ENCODE results near the gene ZNF277.

DNA sequence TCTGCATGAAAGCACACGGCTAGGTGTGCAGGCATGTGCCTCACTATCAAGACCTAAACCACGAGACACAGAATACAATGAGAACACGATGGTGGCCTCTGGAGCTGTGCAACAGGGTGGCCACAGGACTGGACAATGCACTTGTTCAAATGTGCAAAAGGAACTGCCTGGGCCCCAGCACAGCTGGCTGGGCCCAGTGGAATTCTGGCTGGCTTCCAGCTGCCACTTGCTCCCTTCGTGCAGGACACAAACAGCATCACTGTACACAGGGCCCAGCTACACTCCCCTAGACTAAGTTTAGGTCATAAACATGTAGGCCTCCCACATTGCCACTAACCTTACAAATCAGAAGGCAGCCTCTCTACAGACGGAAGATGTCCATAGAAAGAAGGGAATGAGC is 23.7 kb upstream of the ZNF277 start:
- TF ChIP-seq, protein P1, sequence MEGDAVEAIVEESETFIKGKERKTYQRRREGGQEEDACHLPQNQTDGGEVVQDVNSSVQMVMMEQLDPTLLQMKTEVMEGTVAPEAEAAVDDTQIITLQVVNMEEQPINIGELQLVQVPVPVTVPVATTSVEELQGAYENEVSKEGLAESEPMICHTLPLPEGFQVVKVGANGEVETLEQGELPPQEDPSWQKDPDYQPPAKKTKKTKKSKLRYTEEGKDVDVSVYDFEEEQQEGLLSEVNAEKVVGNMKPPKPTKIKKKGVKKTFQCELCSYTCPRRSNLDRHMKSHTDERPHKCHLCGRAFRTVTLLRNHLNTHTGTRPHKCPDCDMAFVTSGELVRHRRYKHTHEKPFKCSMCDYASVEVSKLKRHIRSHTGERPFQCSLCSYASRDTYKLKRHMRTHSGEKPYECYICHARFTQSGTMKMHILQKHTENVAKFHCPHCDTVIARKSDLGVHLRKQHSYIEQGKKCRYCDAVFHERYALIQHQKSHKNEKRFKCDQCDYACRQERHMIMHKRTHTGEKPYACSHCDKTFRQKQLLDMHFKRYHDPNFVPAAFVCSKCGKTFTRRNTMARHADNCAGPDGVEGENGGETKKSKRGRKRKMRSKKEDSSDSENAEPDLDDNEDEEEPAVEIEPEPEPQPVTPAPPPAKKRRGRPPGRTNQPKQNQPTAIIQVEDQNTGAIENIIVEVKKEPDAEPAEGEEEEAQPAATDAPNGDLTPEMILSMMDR (IDR thresholded peaks at IDR 0.05), result no peak
- no peak for TF ChIP-seq POLR2A (IDR thresholded peaks at IDR 0.05)

Measured in transverse colon (tissue), 3 donors.